Mononuclear cell (primary cell): ENCODE measurements around the gene SMIM27. TPM values are rescaled to one million over a fixed set of nuclear protein-coding genes. Genes with fewer than 3 reads are reported as not detected.

Experiments
- total RNA-seq: library from RNA; depleted of rRNA; stranded (reverse); fragments of >200 nt; gene quantifications from one replicate; pipeline ENCODE4 v1.2.3, GENCODE V29; 2012

The SMIM27 gene
- total RNA-seq, 1 donor = 6.8 TPM

Other genes with a start within 250 kb of the SMIM27 start
- 3.9 TPM for gene ACO1, start 167.7 kb upstream of the SMIM27 start, total RNA-seq
- gene RIGI, start 26.1 kb upstream of the SMIM27 start, total RNA-seq = 5.6 TPM
- 52.3 TPM for gene TOPORS, start 259 bp downstream of the SMIM27 start, total RNA-seq
- gene NDUFB6, start 20.8 kb downstream of the SMIM27 start, total RNA-seq = 6.5 TPM
- under 0.01 TPM for gene TAF1L, start 83.3 kb downstream of the SMIM27 start, total RNA-seq
- not detected for gene TMEM215, start 231.2 kb downstream of the SMIM27 start, total RNA-seq